ENCODE results near the gene SPATS2L.

The SPATS2L gene

DNA sequence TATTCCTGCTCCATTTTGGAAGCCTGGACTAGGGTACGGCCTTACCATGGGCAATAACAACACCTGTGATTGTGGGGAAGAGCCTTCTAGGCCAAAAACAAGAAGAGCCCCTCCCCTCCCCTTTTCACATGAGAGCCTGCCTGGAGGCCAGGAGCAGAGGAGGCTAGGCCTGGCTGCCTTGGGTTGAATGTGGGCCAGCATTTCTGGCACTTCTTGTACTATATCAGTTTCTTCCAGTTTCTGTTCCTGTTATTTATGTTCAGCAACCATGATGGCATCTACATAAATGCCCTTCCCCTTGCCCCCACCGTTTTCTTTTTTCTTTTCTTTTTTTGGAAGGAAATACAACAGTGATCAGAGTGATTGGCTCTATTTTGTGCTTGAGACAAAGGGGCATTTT lies 145.0 kb downstream of the SPATS2L start:
- no peak for DNase-seq

DNA sequence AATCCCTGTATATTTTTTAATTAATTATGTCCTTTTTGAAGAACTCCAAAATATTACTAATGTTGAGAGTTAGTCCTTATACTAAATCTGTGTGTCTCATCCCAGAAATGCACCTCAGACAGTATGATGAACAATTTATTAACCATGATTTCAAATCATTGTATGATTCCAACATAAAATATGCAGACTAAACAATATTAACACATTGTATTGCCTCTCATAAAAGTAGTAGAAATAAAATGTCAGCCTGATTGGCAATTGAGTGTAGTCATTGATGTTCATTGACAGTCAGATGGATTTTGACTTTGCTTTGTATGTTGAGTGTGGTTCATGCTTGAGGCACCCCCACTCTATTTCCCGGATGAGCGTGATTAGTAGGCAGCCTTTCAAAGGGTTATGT lies 145.9 kb downstream of the SPATS2L start:
- DNase-seq: no peak

DNA sequence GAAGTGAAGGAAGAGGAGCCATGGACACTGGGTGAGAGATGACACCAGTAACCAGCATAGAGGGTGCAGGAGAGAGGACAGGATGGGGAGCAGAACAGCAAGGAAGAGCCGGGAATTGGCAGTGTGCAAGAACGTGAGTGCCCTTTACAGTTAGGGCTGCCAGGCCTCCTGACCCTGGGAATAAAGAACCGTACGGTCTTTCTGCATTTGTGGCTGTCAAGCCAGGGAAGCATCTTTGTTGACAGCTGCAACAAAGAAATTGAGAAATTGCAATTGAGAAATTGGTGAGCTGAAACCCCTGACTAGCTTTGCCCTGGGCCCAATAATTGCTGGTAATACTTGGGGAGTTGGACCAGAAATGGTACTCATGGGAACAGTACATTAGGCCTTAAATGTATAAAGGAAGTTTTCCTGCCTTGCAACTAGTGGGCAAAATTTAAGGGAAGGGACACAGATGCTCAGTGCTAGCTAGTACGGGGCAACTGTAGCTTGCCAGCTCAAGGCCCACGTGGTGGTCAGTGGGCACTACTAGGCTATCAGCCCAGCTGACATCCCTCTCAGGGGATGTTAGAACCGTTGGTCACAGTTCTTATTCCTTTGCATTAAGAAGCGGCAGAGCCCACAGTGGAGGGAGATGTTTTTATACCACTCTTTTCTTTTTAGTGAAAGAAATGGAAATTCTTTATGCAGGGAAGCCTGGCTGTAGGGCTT lies 146.8 kb downstream of the SPATS2L start:
- DNase-seq: no peak

DNA sequence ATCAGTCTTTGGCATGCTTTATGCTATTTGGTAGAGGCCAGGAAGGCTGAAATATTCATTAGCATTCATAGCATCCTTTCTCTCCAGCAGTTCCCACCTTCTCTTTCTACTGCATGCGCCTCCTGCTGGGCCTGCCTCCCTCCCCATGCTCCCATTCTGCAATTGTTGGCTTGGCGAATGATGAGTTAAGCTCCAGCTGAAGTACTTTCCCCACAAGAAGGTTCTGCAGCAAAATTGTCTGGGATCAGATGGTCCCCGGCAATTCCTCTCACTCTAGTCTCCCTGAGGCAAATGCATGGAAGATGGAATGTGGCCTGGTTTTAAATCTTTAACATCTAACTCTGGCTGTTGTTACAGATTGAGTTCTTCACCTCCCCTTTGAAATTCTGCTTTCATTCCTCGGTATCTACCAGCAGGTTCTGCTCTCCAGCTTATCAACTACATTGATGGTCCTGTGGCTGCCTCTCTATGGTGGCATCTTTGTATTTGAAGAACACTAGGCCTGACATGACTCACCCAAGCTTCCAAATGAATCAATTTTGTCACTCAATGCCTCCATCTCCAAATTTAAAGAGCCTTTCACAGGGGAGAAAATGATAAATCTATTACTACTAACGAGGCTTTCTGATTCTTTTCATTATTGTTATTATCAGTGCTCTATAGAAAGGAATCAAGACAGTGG lies 147.5 kb downstream of the SPATS2L start:
- no peak for DNase-seq

DNA sequence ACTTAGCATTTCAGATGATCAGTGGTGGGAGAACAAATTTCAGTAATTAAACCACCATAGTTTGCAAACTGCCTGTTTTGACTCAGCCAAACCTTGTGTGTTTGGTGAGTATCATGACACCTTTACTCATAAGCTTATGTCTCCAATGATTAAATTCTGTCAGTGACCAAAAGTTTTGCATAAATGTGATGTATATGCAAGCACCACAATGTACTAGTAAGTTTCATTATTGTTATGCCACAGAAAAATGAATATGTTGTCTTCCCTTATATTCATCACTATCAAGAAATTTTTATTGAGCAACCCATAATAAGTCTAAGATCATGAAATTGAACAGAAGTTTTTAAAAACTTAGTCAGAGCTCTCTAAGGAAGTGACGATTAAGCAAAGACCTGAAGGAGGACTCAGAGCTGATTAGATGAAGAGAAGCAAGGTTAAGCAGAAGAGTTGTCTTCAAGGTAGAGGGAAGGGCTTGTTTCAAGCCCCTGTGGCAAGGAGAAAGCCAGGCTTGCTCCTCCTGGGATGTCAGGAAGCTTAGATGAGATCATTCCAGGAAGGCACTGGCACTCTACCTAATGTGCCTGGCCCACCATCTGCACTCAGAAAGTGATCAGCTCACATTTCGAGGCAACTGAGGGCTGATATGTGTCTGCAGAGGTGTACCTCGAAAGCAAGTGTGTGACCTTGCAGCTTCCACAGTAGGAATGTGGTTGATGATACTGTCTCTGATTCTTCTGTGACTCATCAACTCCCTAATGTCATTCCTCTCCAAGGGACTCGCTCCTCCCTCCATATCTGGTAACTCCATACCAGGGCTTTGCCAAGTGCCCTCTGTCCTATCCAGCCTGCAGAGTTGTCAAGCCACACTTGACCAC lies 148.7 kb downstream of the SPATS2L start:
- DNase-seq: no peak

DNA sequence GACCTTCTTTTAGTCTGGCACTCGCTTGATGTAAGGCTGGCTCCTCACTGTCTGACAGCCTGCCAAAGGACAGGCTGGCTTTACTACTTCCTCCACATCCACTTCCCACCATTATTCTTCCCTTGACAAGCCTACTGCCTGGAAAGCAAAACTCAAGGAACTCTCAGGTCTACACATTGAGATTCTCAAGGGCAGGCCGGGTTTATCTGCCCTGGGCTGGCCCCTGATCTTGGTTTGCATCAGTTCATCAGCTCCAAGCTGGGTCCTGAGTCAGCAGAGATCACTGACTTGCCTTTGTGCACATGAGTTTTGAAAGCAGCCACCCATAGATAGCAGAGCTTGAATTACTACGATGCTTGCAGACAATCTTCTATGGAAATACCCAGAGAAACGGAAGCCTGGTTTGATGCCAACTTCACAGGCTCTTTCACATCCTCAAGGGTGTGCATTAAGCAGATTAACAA lies 149.5 kb downstream of the SPATS2L start:
- DNase-seq: no peak

DNA sequence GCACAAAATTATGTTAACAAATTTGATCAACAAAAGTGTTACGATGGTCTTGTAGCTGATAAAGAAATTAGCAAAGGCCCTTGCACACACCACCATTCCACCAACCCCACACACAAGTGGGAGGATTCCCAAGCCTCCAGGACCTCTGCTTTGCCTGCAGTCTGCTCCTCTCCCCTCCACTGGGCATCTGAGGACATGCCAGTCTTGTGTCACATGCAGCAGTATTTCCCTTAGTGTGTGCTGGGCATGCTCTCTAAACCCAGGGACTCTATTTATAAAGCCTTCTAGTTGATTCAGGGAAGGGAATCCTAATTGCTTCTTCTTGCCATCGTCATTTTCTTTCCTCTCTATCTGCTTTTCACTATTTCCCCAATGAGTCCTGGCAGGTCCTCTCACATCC lies 150.1 kb downstream of the SPATS2L start:
- DNase-seq: no peak

DNA sequence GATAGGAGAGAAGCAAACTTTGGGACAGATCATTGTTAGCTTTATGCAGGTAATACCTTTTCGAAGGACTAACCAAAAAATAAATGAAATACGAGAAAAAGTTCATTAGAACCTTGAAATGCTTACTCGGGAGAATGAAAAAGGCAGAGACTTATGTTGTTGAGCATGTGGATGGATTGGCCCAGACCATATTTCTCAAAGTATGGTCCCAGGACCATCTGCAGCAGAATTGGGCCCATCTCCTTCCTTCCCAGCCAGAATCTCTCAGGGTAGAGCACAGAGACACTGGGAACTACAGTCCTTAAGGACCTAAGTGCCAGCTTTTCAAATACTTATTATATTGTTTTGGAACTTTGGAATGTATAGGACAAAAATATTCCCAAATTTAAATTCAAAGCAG lies 152.6 kb downstream of the SPATS2L start:
- no peak for DNase-seq

DNA sequence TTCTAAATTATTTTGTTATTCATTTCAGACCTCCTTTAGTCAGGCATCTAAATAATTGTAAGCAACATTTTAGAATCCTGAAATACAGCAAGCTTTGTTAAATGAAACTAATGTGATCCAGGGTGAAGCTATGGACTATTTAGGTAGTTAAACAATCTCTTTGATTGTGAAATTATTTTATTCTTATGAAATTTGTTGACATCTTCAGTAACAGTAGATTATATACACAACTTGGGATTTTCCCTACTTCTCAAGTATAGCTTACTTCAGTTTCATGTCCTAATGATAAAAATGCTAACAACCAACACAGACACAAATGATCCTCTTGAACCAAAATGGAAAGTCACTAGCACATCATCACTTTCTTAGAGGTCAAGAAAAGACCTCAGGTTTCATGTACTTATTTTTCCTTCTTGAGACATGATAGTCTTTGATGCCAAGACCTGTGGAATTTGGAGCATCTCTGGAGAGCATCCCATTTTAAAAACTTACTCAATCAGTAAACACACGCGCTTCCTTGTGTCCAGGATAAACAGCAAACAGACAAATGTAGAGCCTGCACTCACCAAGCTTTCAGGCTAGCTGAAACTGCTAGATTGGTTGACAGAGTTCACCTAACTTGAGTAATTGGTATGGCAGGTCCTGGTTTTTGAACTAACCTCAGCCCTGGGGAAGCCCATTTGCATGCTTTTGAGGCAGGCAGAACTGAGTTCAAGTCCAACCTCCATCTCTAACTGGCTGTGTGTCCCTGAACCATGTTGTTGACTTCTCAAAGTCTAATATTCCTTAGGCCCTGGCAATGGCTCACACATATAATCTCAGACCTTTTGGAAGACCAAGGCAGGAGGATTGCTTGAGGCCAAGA lies 155.6 kb downstream of the SPATS2L start:
- no peak for DNase-seq

DNA sequence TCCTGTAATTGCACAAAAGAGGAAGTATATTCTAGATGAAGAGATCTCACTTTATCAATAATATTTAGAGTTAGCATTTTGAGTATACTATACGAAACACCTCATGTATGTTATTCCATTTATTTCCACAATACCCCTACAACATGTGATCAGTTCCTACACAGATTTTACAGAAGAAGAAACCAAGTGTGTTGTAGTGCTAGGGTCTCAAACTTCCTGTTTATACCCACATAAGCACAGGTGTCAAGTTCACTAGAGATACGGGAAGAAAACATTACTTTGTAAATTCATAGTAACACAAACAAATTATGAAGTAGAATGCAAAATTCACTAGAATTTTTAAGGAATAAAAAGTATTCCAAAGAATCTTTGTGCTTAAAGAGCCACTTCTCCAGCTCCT lies 157.0 kb downstream of the SPATS2L start:
- no peak for DNase-seq

DNA sequence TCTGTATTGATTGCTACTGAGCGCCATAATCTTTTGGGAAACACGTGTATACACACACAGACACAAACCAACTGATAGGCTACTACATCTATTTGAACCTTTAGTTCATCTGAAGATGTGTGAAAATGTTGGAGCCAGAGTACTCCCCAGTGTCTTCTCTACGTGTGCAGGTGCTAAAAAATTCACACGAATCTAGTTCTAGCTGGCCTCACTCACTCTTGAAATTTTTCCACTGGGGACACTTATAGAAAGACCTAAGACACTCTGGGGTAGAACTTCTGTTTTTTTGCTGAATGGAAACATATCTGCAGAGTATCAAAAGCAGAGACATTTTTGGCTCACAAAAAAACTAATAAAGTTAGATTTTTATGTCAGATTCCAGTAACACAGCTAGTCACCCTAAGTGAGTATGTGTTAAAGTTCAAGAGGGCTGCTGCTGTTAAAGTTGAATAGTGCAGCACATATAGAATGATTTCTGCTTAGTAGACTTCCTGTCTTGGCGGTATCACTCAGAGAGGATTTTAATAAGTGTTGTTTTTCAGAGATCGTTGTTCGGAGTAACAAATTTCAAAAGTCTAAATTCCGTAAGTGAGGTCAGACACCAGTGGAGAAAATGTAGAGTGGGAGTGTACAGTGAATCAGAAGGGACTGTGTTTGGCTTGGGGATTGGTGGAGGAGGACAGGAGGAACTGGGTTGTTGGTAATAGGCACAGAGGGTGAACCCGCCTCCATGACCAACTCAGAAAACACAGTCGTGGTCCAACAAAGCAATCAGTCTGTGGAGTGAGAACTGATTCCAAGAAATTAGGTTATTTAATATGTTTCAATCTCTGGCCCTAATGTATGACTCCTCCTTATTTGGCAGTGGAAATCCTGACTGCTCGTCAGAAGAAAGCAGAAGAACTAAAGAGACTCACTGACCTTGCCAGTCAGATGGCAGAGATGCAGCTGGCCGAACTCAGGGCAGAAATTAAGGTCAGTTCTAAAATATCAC lies 160.2 kb downstream of the SPATS2L start:
- no peak for DNase-seq

DNA sequence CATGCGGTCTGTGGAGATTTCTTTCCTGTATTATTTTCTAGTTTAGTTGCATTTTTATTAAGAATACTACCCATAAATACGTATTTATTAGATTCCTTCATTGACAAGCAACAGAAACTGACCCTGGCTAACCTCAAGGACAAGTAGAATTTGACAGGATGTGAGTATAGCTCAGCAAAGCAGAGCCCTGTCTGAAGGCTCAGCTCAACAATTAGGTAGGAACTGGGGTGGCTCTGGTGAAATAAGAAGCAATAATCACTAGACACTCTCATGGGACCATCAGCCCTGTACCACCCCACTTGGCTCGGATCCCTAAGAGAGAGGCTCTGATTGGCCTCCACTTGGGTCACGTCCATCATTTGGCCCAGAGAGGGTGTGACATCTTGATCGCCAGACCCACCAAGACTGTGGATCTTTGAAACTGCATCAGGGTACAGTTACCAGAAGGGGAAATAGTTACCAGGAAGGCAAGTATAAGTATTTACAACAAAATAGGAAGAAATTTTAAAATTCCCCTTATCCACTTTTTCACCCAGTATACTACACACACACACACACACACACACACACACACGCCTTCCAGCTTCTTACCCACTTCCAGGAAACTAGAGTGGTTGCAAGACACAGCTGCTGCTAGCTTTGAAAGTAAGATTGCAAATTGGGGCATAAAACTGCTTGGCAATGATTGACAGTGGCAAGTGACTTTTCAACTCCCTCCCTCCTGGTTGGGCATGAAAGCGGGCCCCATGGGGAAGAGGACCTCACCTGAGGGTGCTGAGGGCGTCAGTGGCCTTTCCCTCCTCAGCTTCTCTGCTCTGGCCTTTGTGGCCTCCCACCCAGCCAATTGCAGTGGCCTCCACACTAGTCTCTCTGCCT lies 161.6 kb downstream of the SPATS2L start:
- DNase-seq: no peak

DNA sequence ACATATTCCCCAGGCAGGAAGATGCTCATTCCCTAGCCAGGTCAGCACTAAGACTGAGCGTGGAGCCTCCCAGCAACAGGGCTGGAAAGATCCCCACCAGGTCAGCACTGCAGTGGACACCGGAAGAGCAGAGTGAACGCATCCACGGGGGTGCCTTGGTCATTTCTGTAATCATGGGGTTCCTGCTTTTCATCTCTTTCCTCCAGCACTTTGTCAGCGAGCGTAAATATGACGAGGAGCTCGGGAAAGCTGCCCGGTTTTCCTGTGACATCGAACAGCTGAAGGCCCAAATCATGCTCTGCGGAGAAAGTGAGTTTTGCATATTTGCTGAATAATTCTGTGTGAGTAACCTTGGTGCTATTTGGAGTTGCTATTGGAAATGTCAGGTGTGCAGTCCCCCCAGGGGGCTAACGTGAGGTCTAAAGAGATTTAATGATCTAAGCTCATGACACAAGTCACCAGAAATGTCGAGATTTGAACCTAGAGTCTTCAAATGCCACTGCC lies 163.3 kb downstream of the SPATS2L start:
- no peak for DNase-seq

DNA sequence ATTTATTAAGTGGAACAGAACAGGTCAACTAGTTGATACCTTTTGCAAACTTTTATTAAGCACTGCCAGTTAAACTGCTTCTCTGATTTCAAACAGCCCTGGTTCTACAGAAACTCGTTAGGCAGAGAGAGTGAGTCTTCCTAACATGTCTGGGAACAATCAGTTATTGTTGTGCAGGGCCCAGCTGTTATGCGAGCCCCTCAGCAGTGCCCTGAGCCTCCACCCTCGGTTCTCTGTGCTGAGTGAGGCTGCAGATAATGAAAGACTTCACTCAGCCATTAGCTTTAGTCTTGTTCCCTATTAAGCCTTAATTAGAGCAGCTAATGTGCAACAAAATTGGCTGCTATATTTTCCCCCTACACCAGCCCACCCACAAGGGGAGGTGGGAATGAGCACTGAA lies 163.7 kb downstream of the SPATS2L start:
- DNase-seq: no peak

DNA sequence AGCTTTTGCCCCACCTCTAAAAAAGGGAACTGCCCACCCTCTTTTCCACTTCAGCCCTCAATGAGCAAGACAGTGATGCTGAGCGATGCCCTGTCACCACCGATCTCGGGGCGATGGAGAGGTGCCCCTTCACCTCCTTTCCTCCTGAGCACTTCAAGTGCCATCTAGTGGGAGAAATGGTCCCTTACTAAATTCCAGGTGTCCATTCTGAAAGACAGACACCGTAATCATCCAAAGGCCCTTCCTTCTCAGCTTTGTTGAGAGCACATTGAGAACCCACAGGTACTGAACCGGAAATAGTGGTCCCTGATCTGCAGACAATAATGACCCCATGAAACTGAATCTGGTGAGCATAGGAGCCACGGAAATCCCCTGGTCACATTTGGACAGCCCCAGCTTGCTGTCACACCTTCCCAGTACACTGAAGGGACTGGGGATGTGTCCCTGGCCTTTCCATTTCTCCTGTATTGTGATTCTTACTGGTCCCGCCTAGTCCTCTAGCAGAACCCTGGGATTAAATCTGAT lies 164.9 kb downstream of the SPATS2L start:
- no peak for DNase-seq

DNA sequence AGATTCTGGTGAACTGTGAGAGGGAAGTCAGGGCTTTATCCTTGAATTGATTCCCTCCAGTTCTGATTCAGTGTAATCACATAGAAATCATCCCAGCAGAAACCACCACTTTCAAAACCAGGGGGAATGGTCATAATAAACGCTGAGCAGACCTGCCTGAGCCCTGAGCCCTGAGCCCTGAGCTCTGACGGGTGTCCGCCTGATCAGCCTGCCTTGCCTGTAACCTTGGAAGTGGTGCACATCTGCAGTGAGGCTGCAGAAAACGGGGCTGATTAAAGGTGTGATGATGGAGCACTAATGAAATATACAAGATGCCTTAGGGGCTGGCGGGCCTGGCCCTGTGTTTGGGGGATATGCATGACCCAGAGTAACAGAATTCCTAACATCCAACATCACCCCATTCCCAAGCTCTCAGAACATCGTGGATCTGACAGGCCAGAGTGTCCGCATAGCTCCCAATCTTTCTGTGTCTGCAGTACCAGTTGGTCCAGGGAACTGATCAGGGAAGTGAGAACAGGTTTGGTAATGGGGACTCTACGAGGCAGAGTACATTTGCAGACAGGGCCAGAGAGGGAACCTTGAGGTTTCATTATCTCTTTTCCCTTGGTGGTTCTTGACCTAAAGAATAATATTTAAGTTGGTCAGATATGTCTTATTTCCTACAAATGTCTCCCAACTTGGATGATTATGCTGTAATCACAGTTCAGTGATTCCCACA lies 165.6 kb downstream of the SPATS2L start:
- no peak for DNase-seq

DNA sequence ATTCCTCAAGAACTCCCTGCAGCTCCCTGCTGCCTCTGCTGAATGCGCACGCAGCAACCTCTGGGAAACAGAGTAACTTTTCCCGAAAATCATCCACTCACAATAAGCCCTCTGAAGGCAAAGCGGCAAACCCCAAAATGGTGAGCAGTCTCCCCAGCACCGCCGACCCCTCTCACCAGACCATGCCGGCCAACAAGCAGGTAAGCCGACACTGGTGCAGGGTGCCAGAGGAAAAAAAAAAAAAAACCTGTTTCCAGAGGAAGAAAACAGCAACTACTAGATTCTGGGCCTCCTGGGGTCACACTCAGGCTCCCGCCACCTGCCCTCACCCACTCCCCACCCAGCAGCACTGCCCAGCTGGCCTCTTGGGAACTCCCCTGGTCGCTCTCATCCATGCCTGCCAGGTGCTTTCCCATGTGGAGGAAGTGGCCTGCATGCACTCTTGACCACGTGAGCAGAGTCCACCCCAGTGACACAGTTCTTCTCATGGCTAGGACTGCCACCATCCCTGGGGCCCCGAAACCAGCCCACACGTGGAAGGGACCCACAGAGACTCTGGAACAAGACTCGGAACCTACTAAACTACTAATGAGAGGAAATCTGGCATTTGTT lies 166.5 kb downstream of the SPATS2L start:
- no peak for DNase-seq

DNA sequence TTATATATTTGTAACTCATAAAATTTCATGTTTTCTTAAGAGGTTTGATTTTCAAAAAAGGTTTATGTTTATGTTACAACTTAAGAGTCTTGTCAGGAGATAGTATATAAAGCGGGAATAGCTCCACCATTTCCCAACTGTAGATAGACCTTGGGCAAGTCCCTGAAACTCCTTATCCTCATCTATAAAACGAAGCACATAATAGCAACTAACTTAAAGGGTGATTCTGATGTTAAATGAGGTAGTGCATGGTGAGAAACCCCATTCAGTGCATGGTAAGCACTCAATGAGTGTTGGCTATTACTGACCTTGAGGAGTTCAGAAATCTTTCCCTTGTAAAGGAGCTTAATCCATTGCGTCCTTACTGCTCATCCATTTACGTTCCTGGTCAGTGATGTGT lies 169.3 kb downstream of the SPATS2L start:
- no peak for DNase-seq

DNA sequence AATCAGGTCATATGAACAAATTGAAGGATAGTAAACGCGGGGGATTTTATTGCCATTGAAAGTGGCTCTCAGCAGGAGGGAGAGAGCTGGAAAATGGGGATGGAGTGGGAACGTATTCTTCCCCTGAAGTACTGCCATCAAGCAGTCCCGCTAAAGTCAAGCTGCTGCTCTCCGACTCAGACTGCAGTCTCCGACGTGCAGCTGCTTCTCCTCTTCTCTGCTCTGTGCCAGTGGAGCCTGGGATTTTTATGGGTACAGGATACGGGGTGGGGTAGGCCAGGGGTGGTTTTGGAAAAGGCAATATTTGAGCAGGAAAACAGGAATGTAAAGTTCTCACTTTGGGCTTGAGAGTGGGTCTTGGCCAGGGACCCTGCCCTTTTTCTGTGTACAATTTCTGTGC lies 170.3 kb downstream of the SPATS2L start:
- no peak for DNase-seq

All from activated CD4-positive, CD25-positive, alpha-beta regulatory T cell treated with anti-CD3 and anti-CD28 coated beads, Interleukin-2, amount 50 U/mL, for 72 hours (primary cell).